Astrocyte of the spinal cord (primary cell): Measurements from ENCODE around the gene M6PR.

Experiments
- DNase-seq: peaks from one replicate; pipeline ENCODE4 v3.0.0; 2011; ENCODE audit warnings: low read depth, low spot score
- H3K4me3 ChIP-seq: 2 replicates; pipeline ENCODE4 v1.5.1; 2011; ENCODE audit warnings: low read depth, mild to moderate bottlenecking, low read length, moderate library complexity
- in situ Hi-C: cut with HindIII; loops from 2 replicates; pipeline ENCODE4 v1.10.0; 2017; ENCODE audit warnings: low sequenced_read_pairs
- TF ChIP-seq, protein P1 (sequence below): IDR thresholded peaks from 2 replicates; pipeline ENCODE4 v1.5.1; 2012; ENCODE audit warnings: low read depth, mild to moderate bottlenecking, low read length, inconsistent platforms

M6PR gene

GRCh38 chr12:8953773-8954402, 4.4 kb upstream of the M6PR start:
- in situ Hi-C loops, result no loop called here
- H3K4me3 ChIP-seq, result no peak overlapping the region
- no peak for DNase-seq
- TF ChIP-seq, protein P1, sequence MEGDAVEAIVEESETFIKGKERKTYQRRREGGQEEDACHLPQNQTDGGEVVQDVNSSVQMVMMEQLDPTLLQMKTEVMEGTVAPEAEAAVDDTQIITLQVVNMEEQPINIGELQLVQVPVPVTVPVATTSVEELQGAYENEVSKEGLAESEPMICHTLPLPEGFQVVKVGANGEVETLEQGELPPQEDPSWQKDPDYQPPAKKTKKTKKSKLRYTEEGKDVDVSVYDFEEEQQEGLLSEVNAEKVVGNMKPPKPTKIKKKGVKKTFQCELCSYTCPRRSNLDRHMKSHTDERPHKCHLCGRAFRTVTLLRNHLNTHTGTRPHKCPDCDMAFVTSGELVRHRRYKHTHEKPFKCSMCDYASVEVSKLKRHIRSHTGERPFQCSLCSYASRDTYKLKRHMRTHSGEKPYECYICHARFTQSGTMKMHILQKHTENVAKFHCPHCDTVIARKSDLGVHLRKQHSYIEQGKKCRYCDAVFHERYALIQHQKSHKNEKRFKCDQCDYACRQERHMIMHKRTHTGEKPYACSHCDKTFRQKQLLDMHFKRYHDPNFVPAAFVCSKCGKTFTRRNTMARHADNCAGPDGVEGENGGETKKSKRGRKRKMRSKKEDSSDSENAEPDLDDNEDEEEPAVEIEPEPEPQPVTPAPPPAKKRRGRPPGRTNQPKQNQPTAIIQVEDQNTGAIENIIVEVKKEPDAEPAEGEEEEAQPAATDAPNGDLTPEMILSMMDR, result no peak

DNA sequence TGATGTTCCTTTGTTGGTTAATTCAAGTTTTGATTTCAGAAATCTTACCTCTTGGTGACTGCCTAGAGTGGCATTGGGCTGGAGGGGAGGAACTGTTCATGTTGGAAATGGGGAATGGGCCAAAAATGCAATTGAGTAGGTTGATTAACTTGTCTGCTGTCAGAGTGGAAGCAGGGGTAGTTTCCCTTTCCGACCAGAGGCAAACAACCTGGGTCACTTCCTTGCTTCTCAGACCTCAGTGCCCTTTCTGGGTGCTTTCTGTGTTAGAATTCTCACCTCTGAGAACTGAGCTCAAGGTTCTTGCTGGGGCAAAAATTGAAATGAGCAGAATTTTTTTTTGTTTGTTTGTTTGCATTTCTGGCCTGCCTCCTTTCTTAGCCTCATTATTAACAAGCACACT, 2.3 kb upstream of the M6PR start:
- TF ChIP-seq, protein P1, result no peak
- DNase-seq, result no peak
- no peak overlapping the region for H3K4me3 ChIP-seq
- in situ Hi-C loops, result no loop called here

DNA sequence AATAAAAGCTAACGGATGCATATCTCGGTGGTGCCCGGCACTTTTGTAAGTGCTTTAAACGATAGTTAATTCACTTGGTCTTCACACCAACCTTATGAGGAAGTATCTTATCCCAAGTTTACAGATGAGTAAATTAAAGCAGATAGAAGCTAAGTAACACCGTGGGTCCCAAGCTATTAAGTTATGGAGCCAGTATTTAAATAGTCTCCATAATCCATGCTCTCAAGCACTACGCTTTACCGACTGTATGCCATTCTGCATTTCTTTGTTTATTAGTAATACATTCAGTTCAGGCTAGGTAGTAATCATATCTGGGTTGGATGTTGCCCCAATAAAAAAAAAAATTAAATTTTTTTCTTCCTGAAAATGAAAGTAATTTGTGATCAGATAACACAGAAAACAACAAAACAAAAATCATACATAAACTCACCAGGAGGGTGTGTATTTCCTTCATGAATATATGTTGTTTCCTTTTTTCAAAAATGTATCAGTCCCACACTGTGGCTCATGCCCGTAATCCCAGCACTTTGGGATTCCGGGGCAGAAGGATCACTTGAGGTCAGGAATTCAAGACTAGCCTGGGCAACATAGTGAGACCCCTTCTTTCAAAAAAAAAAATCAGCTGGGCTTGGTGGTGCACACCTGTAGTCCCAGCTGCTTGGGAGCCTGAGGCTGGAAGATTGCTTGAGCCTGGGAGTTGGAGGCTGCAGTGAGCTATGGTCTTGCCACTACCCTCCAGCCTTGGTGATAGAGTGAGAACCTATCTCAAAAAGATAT, 1.4 kb upstream of the M6PR start:
- DNase-seq, result no peak
- in situ Hi-C loops, result no loop called here
- H3K4me3 ChIP-seq, result peak overlapping the region; percentile 85
- TF ChIP-seq, protein P1, result no peak

DNA sequence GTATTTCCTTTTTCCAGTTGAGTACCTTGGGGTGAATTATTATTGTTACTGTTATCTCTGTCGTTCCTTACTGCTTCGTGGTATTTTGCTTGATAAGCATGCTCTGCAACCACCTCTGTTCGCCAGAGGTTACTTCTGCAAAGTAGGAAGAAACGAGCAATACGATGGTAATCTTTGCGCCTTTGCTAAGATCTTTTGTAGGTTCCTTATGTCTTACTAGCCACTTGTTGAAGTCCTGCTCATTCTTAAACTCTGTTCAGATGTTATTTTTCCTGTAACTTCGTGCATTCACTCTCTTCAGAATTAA, 729 bp upstream of the M6PR start:
- DNase-seq, result no peak
- in situ Hi-C loops, result no loop called here
- TF ChIP-seq, protein P1, result no peak
- H3K4me3 ChIP-seq, result peak overlapping the region; percentile 85

DNA sequence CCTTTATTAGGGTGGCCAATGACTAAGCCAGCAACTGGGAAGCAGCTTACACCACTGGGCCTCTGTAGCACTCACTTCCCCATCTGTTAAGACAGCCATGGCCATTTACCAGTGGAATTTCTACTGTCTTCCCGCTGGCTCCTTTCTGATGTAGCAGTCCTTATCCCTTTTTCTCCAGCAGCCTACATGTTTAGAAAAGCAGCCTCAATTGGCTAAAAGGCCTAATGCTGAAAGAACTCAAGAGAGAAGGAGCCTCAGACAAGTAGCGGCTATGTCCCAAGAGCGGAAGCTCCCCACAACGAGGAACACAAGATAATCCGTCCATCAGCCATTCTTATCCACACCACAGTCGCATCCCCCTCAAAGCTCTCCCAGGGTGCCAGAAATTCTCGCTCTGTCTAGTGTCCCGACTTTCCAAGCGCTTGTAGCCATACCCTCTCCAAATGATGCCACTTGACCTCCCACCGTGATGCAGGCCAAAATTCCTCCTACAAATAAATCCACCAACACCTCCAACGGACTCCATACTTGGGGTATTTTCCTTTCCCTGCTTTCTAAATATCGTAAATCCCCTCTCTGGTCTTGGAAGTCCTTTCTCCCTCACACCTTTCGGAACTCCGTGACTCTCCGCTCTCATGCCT, 624 bp downstream of the M6PR start:
- DNase-seq, result peak; percentile 20
- H3K4me3 ChIP-seq, result peak overlapping the region; percentile 85
- TF ChIP-seq, protein P1, result no peak
- in situ Hi-C loops, result no loop called here

GRCh38 chr12:8947737-8948136, 1.7 kb downstream of the M6PR start:
- H3K4me3 ChIP-seq, result no peak overlapping the region
- TF ChIP-seq, protein P1, result no peak
- in situ Hi-C loops, result no loop called here
- no peak for DNase-seq
